T-helper 17 cell (primary cell): ENCODE data around the gene TLE4. TPM values are rescaled to one million over a fixed set of nuclear protein-coding genes. Genes with fewer than 3 reads are reported as not detected.

ENCODE experiments used
- ATAC-seq: fragments of 150-1000 bp; cut with Tn5 transposase; 2 replicates; pipeline ENCODE4 v1.10.0; 2021; ENCODE audit warnings: mild to moderate bottlenecking, moderate library complexity
- DNase-seq, 3 donors: peaks; one replicate each; pipeline versions ENCODE4 v3.0.0 to v3.0.0-alpha.2; 2020 to 2021
- H3K9me3 ChIP-seq: one replicate; pipeline ENCODE4 v1.7.0; 2013; ENCODE audit warnings: low read length, mild to moderate bottlenecking; ENCODE audit not compliant: control insufficient read depth, poor library complexity, severe bottlenecking
- H3K27ac Mint-ChIP-seq: one replicate; pipeline ENCODE4 v1.8.0; 2022; ENCODE audit warnings: mild to moderate bottlenecking, moderate library complexity, mixed read lengths
- H3K27me3 Mint-ChIP-seq: one replicate; pipeline ENCODE4 v1.8.0; 2022; ENCODE audit warnings: mixed read lengths
- H3K36me3 Mint-ChIP-seq: one replicate; pipeline ENCODE4 v1.8.0; 2022; ENCODE audit warnings: low read depth, mixed read lengths
- H3K4me1 Mint-ChIP-seq: one replicate; pipeline ENCODE4 v1.8.0; 2022; ENCODE audit warnings: mild to moderate bottlenecking, mixed read lengths
- H3K4me3 Mint-ChIP-seq: one replicate; pipeline ENCODE4 v1.8.0; 2022; ENCODE audit warnings: mild to moderate bottlenecking, moderate library complexity, mixed read lengths
- total RNA-seq, 4 donors: library from RNA in 2 of 4; stranded (reverse) in 2 of 4; gene quantifications; one replicate each; pipeline ENCODE4 v1.2.3 and lab custom pipeline; 2022 to 2026

TLE4 gene
- total RNA-seq, 2 donors from 2014 or later: 104 to 154 TPM

DNA sequence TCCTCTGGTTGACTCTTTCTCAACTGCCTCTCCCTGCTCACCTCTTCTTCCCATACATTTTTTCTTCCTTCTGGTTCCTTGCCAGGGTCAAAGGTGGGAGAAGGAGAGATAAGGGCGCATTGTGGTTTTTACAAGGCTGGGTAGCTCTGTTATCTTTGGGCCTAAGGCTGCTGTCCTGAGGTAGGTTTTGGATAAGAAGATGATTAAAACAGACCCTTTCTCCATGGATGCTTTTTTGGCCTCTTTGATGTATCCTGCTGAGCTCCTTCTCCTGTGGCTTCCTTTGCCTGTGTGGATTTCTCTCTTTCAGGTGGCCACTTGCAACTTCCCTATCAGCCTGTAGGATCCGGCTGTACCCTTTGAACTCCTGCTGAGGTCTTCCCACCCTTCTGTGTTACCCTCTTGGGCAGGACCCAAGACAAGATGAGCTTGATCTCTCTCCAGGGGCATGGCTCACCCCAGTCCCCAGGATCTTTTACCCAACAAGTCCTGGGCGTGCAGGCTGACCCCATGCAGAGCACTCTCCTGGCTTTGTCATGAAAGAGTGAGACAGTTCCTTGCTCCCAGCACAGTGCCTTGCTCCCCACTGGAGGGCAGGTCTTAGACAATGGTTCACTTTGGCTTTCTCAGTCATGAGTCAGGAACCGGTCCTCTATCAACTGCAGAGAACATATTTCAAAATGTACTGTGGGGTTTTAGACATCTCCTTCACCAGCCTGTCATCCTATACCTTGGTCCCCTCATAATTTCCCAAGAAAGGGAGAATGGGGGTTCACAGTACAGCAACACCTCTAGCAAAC is 197.9 kb downstream of the TLE4 start:
- Mint-ChIP-seq H3K4me3 (no peak overlapping the region), H3K36me3 (peaks cover 2% of the 10 kb centered on the region), H3K4me1 (peaks cover 3% of the 10 kb centered on the region), H3K27ac (no peak overlapping the region), H3K27me3 (peaks cover 22% of the 10 kb centered on the region)
- H3K9me3 ChIP-seq: no peaks in the 10 kb centered on the region
- ATAC-seq (no peak), DNase-seq (no peak)

DNA sequence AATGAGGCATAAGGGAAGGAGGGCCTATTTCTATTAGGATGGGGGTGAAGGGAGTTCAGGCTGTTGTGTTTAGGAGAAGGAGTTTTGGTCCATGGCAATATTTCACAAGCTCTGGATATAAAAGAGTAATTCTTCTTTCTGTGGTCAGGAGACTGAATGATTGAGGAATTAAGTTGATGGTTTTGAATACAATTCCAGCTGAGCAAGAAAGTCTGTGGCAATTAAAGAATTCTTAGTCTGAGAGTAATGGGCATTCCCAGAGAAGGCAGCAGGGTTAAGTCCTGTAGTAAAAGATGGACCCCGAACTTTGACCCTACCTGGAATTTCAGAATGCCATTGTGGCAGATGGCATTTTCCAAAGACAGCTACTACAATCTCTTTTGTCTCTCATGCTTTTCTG is 202.6 kb downstream of the TLE4 start:
- Mint-ChIP-seq H3K27ac (no peak overlapping the region), H3K36me3 (no peaks in the 10 kb centered on the region), H3K4me1 (no peaks in the 10 kb centered on the region), H3K4me3 (no peak overlapping the region), H3K27me3 (peaks cover 5% of the 10 kb centered on the region)
- DNase-seq (no peak), ATAC-seq (no peak)
- H3K9me3 ChIP-seq: no peaks in the 10 kb centered on the region
